Measurements from ENCODE around the gene KLK11.

KLK11 gene

GRCh38 chr19:51065221-51065960, 39.0 kb upstream of the KLK11 start:
- in situ Hi-C loops (cut with HindIII; ENCODE audit: low sequenced_read_pairs): no loop called here
- no peak overlapping the region for H3K4me3 ChIP-seq (ENCODE audit: low read depth, low read length)
- no peak for TF ChIP-seq CTCF (IDR thresholded peaks at IDR 0.05; ENCODE audit: low read depth, low read length)
- no peak for DNase-seq (ENCODE audit: low read depth, low spot score)

GRCh38 chr19:51064534-51065220, 38.3 kb upstream of the KLK11 start, which contains the start of gene KLK13:
Gene KLK13, minus strand, starts transcription at chr19:51065092. Its CDS starts 25 bp downstream, at chr19:51065067.
- in situ Hi-C loops (cut with HindIII; ENCODE audit: low sequenced_read_pairs): no loop called here
- TF ChIP-seq CTCF (IDR thresholded peaks at IDR 0.05; ENCODE audit: low read depth, low read length): no peak
- no peak for DNase-seq (ENCODE audit: low read depth, low spot score)
- no peak within 1 kb of the TSS for H3K4me3 ChIP-seq (ENCODE audit: low read depth, low read length)

- DNase-seq (ENCODE audit: low read depth, low spot score): no peak
- no peak for TF ChIP-seq CTCF (IDR thresholded peaks at IDR 0.05; ENCODE audit: low read depth, low read length)
- in situ Hi-C loops (cut with HindIII; ENCODE audit: low sequenced_read_pairs): no loop called here
- H3K4me3 ChIP-seq (ENCODE audit: low read depth, low read length): no peak overlapping the region
These were observed 37.2 kb upstream of the KLK11 start for GRCh38 chr19:51063664-51064063.

GRCh38 chr19:51060973-51061372, 34.6 kb upstream of the KLK11 start:
- in situ Hi-C loops (cut with HindIII; ENCODE audit: low sequenced_read_pairs): no loop called here
- no peak for TF ChIP-seq CTCF (IDR thresholded peaks at IDR 0.05; ENCODE audit: low read depth, low read length)
- no peak for DNase-seq (ENCODE audit: low read depth, low spot score)

GRCh38 chr19:51060336-51060735, 33.9 kb upstream of the KLK11 start:
- in situ Hi-C loops (cut with HindIII; ENCODE audit: low sequenced_read_pairs): no loop called here
- H3K4me3 ChIP-seq (ENCODE audit: low read depth, low read length): no peak overlapping the region
- TF ChIP-seq CTCF (IDR thresholded peaks at IDR 0.05; ENCODE audit: low read depth, low read length): no peak
- DNase-seq (ENCODE audit: low read depth, low spot score): no peak

More at GRCh38 chr19:51060973-51061372, 34.6 kb upstream of the KLK11 start:
- H3K4me3 ChIP-seq (ENCODE audit: low read depth, low read length): no peak overlapping the region

GRCh38 chr19:51059715-51060114, 33.3 kb upstream of the KLK11 start:
- no peak for TF ChIP-seq CTCF (IDR thresholded peaks at IDR 0.05; ENCODE audit: low read depth, low read length)
- no peak for DNase-seq (ENCODE audit: low read depth, low spot score)
- no peak overlapping the region for H3K4me3 ChIP-seq (ENCODE audit: low read depth, low read length)
- in situ Hi-C loops (cut with HindIII; ENCODE audit: low sequenced_read_pairs): no loop called here
